ENCODE data around the gene AGPAT1. TPM values are rescaled to one million over a fixed set of nuclear protein-coding genes. Genes with fewer than 3 reads are reported as not detected.

Gene AGPAT1
- polyA plus RNA-seq, 1 of the 3 experiments (the other 2 are of a cell fraction) = 118 TPM

- 98% methylated on average over 4 of the region's 4 CpGs for WGBS (ENCODE audit: low lambda C conversion rate)
- Histone ChIP-seq H3K4me3 (ENCODE audit: low read depth in 2 of 2, low read length in 1 of 2) (no peak overlapping the region), H3K79me2 (ENCODE audit: insufficient read depth) (peaks cover 38% of the 10 kb centered on the region), H3K4me1 (ENCODE audit: control insufficient read depth in 1 of 2, insufficient read depth in 2 of 2, low read depth in 1 of 2, low read length in 1 of 2) (peaks cover 12% of the 10 kb centered on the region in 2 experiments; a peak in 3 of 4 replicates), H3F3A (replicated peaks; ENCODE audit: insufficient read depth) (peaks cover 11% of the 10 kb centered on the region), H3K4me2 (no peak overlapping the region), H2AFZ (ENCODE audit: low read depth) (no peak overlapping the region), H3K9me2 (no peaks in the 10 kb centered on the region), H4K20me1 (ENCODE audit: insufficient read depth) (no peaks in the 10 kb centered on the region), H3K27me3 (ENCODE audit: insufficient read depth) (no peaks in the 10 kb centered on the region), H3K9ac (no peak overlapping the region), H3K27ac (ENCODE audit: low read depth in 2 of 2, low read length in 1 of 2) (no peak overlapping the region), H3K9me3 (no peaks in the 10 kb centered on the region), H3K36me3 (replicated peaks in 1 of 2; ENCODE audit: control insufficient read depth in 1 of 2, insufficient read depth in 2 of 2, low read length in 1 of 2) (peaks cover 26 to 30% of the 10 kb centered on the region in 2 experiments)
- ChIA-PET POLR2A (no interaction called here), CTCF (interaction anchor here (1.1 kb wide), 1 partner anchor 36 kb away, joined by 4 read pairs; no protein-coding TSS in a partner anchor)
- no peak for DNase-seq
- TF ChIP-seq MAX (IDR thresholded peaks at IDR 0.05; ENCODE audit: low read depth) = no peak
- TF ChIP-seq REST (IDR thresholded peaks at IDR 0.05; ENCODE audit: low read depth, low read length) = no peak
- TF ChIP-seq RCOR1 (IDR thresholded peaks at IDR 0.05; ENCODE audit: low read length) = no peak
- TF ChIP-seq EZH2phosphoT487 (IDR thresholded peaks at IDR 0.05; ENCODE audit: borderline replicate concordance, low read depth) = no peak
- TF ChIP-seq RXRA (IDR thresholded peaks at IDR 0.05; ENCODE audit: borderline replicate concordance, low read depth) = no peak
- TF ChIP-seq ZBTB33 (IDR thresholded peaks at IDR 0.05; ENCODE audit: borderline replicate concordance, low read depth) = no peak
- TF ChIP-seq RAD21 (IDR thresholded peaks at IDR 0.05; ENCODE audit: low read length) = no peak
- TF ChIP-seq USF1 (IDR thresholded peaks at IDR 0.05; ENCODE audit: borderline replicate concordance, low read depth) = no peak
- TF ChIP-seq RFX5 (IDR thresholded peaks at IDR 0.05; ENCODE audit: low read length) = no peak
- no peak for TF ChIP-seq USF2 (IDR thresholded peaks at IDR 0.05; ENCODE audit: borderline replicate concordance, low read depth, low read length)
- TF ChIP-seq FOXM1 (IDR thresholded peaks at IDR 0.05; ENCODE audit: low read depth) = no peak
- no peak for TF ChIP-seq EP300 (IDR thresholded peaks at IDR 0.05; ENCODE audit: borderline replicate concordance in 1 of 2, low read depth in 1 of 2, low read length in 1 of 2)
- TF ChIP-seq MEF2A (IDR thresholded peaks at IDR 0.05; ENCODE audit: borderline replicate concordance, low read depth) = no peak
- no peak for TF ChIP-seq CHD2 (IDR thresholded peaks at IDR 0.05; ENCODE audit: low read length, partially characterized antibody)
- no peak for TF ChIP-seq FOSL2 (IDR thresholded peaks at IDR 0.05; ENCODE audit: borderline replicate concordance, low read depth)
Observed at GRCh38 chr6:32123681-32124080, 52.2 kb downstream of the AGPAT1 start.

Measured in SK-N-SH (cell line).